Measurements from ENCODE around the gene AJUBA.
"Not testable (repeated sequence)": the region's sequence is repeated elsewhere in the genome, so short reads cannot be mapped to it uniquely, and the experiment has no call there.

AJUBA gene

GRCh38 chr14:22982477-22983245, at the start of gene AJUBA:
Gene AJUBA (minus strand): TSS chr14:22982551. CDS start chr14:22982266, 285 bp downstream.
- peak; percentile 65 for DNase-seq (ENCODE audit: low spot score)

- DNase-seq (ENCODE audit: low spot score) = no peak
Observed at GRCh38 chr14:23030936-23031335, 48.6 kb upstream of the AJUBA start.

- DNase-seq (ENCODE audit: low spot score) = peak; percentile 33
Observed at GRCh38 chr14:23028799-23029198, 46.4 kb upstream of the AJUBA start.

- DNase-seq (ENCODE audit: low spot score) = no peak
Observed at GRCh38 chr14:23025151-23025814, 42.9 kb upstream of the AJUBA start.

- DNase-seq (ENCODE audit: low spot score) = no peak
Observed at GRCh38 chr14:23024612-23025075, 42.3 kb upstream of the AJUBA start.

GRCh38 chr14:23023795-23024152, 41.4 kb upstream of the AJUBA start:
- DNase-seq (ENCODE audit: low spot score) = no peak

GRCh38 chr14:23023022-23023794, 40.9 kb upstream of the AJUBA start:
- no peak for DNase-seq (ENCODE audit: low spot score)

- no peak for DNase-seq (ENCODE audit: low spot score)
Observed at GRCh38 chr14:23021889-23022442, 39.6 kb upstream of the AJUBA start.

- no peak for DNase-seq (ENCODE audit: low spot score)
Observed at GRCh38 chr14:23021434-23021833, 39.1 kb upstream of the AJUBA start.

- DNase-seq (ENCODE audit: low spot score) = no peak
Observed at GRCh38 chr14:23020143-23021128, 38.1 kb upstream of the AJUBA start.

- DNase-seq (ENCODE audit: low spot score) = no peak
Observed at GRCh38 chr14:23018107-23018506, 35.8 kb upstream of the AJUBA start.

- no peak for DNase-seq (ENCODE audit: low spot score)
Observed at GRCh38 chr14:23017091-23017490, 34.7 kb upstream of the AJUBA start.

- no peak for DNase-seq (ENCODE audit: low spot score)
Observed at GRCh38 chr14:23015618-23016017, 33.3 kb upstream of the AJUBA start.

GRCh38 chr14:23013749-23014054, 31.4 kb upstream of the AJUBA start:
- not testable (repeated sequence) for DNase-seq (ENCODE audit: low spot score)

GRCh38 chr14:23013054-23013748, 30.9 kb upstream of the AJUBA start:
- DNase-seq (ENCODE audit: low spot score) = no peak

- peak; percentile 74 for DNase-seq (ENCODE audit: low spot score)
Observed at GRCh38 chr14:23009939-23010726, 27.8 kb upstream of the AJUBA start, which contains the start of gene C14orf93. Gene C14orf93 (minus strand): TSS chr14:23010143. CDS start chr14:22999023, 11,120 bp downstream.

GRCh38 chr14:23009483-23009938, 27.2 kb upstream of the AJUBA start:
- no peak for DNase-seq (ENCODE audit: low spot score)

- no peak for DNase-seq (ENCODE audit: low spot score)
Observed at GRCh38 chr14:23008831-23009230, 26.5 kb upstream of the AJUBA start.

GRCh38 chr14:23006544-23007419, 24.4 kb upstream of the AJUBA start:
- DNase-seq (ENCODE audit: low spot score) = peak; percentile 99
